PC-9 (cell line): ENCODE results near the gene C10orf67. TPM values are rescaled to one million over a fixed set of nuclear protein-coding genes. Genes with fewer than 3 reads are reported as not detected.

ENCODE experiments used
- BruUV-seq: library from RNA; stranded (reverse); fragments of 400-500 nt; replicated peaks from 2 replicates; lab custom pipeline; 2021; lab: Mats Ljungman, UMichigan
- CTCF ChIA-PET: fragments of 300-600 bp; sonication (Branson Sonifier 250); formaldehyde crosslinking; loops from one replicate; lab custom pipeline; 2022; ENCODE audit warnings: antibody characterized with exemption; lab: Charles Lee
- POLR2A ChIA-PET: fragments of 300-600 bp; sonication (Branson Sonifier 250); formaldehyde crosslinking; loops from one replicate; lab custom pipeline; 2022; ENCODE audit warnings: antibody characterized with exemption; ENCODE audit not compliant: unreplicated experiment; lab: Charles Lee
- DNase-seq, 2 experiments: peaks; one replicate each; pipeline versions ENCODE4 v3.0.0 to v3.0.0-alpha.2; 2015 to 2022; ENCODE audit warnings: mixed read lengths in 1 of 2
- H2AFZ ChIP-seq: fragments of 200-600 bp; sonication (generic); 2 replicates; pipeline ENCODE4 v1.8.1; 2017; ENCODE audit warnings: antibody characterized with exemption
- H3F3A ChIP-seq: fragments of 200-600 bp; sonication (generic); 2 replicates; pipeline ENCODE4 v1.8.1; 2017; ENCODE audit warnings: antibody characterized with exemption, mild to moderate bottlenecking, low read depth; ENCODE audit not compliant: insufficient read depth
- H3K27ac ChIP-seq: fragments of 200-600 bp; sonication (generic); 2 replicates; pipeline ENCODE4 v1.6.1; 2016; ENCODE audit warnings: mixed run types
- H3K27me3 ChIP-seq: fragments of 200-600 bp; sonication (generic); 2 replicates; pipeline ENCODE4 v1.6.1; 2016; ENCODE audit warnings: low read depth, mixed run types; ENCODE audit not compliant: insufficient read depth
- H3K36me3 ChIP-seq: fragments of 200-600 bp; sonication (generic); 2 replicates; pipeline ENCODE4 v1.6.1; 2016; ENCODE audit warnings: low read depth, mixed run types
- H3K4me1 ChIP-seq: fragments of 200-600 bp; sonication (generic); replicated peaks from 2 replicates; pipeline ENCODE4 v1.6.1; 2016; ENCODE audit warnings: mixed run types; ENCODE audit not compliant: insufficient read depth
- H3K4me2 ChIP-seq: fragments of 200-600 bp; sonication (generic); 2 replicates; pipeline ENCODE4 v1.6.1; 2017; ENCODE audit warnings: mixed run types
- H3K4me3 ChIP-seq: fragments of 200-600 bp; sonication (generic); 2 replicates; pipeline ENCODE4 v1.6.1; 2016; ENCODE audit warnings: mixed run types
- H3K79me2 ChIP-seq: fragments of 200-600 bp; sonication (generic); 2 replicates; pipeline ENCODE4 v1.6.1; 2017; ENCODE audit warnings: low read depth, mixed run types
- H3K9me2 ChIP-seq: fragments of 200-600 bp; sonication (generic); 2 replicates; pipeline ENCODE4 v1.8.1; 2017; ENCODE audit warnings: mild to moderate bottlenecking; ENCODE audit not compliant: insufficient read depth
- H3K9me3 ChIP-seq: fragments of 200-600 bp; sonication (generic); 2 replicates; pipeline ENCODE4 v1.8.1; 2016; ENCODE audit warnings: low read depth; ENCODE audit not compliant: insufficient read depth
- H4K20me1 ChIP-seq: fragments of 200-600 bp; sonication (generic); 2 replicates; pipeline ENCODE4 v1.8.1; 2017; ENCODE audit not compliant: insufficient read depth
- EZH2 ChIP-seq: fragments of 200-600 bp; sonication (generic); IDR thresholded peaks from 2 replicates; pipeline ENCODE4 v1.8.0; 2017; ENCODE audit warnings: antibody characterized with exemption, low read depth
- intact Hi-C: fragments of 100-400 bp; cut with micrococcal nuclease; formaldehyde crosslinking; loops from one replicate; pipeline ENCODE4 v1.10.0; 2022; ENCODE audit not compliant: unreplicated experiment
- total RNA-seq: library from RNA; stranded (reverse); gene quantifications from 2 replicates; pipeline ENCODE4 v1.2.3, GENCODE V29; 2021
- TF ChIP-seq, protein P1 (sequence below): fragments of 200-600 bp; sonication (generic); conservative IDR thresholded peaks from 2 replicates; pipeline ENCODE4 v1.6.1; 2017; ENCODE audit warnings: mixed run types, antibody characterized with exemption, mild to moderate bottlenecking, moderate library complexity

The C10orf67 gene
- total RNA-seq, 1 experiment from 2014 or later = 1.2 TPM

DNA sequence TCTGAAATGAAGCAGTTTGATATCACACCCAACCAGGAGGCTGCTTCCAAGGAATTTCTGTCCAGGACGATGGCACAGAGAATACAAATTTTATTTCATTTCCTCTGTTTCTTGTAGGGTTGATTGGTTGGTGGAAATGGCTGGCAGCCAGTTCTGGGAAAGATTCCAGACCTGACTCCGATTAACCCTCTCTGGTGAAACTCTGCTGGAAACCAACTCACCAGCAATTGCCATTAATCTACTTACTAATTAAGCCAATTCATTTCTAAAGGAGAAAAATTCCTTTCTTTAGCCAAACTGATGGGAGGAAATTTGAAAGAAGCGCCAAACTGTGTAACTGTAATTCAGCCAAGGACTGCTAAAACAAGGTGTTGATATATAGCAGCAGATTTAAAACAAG lies 141.8 kb downstream of the C10orf67 start:
- H3K79me2 ChIP-seq = no peaks in the 10 kb centered on the region
- intact Hi-C loops = no loop called here
- no peaks in the 10 kb centered on the region for H3F3A ChIP-seq
- peaks cover 25% of the 10 kb centered on the region; the same call in 1 of the 2 replicates for H3K27me3 ChIP-seq
- no peaks in the 10 kb centered on the region for H3K4me1 ChIP-seq
- H3K27ac ChIP-seq = no peak overlapping the region
- ChIA-PET CTCF (no interaction called here), POLR2A (no interaction called here)
- H3K9me2 ChIP-seq = no peaks in the 10 kb centered on the region
- TF ChIP-seq EZH2 = no peak
- TF ChIP-seq, protein P1, sequence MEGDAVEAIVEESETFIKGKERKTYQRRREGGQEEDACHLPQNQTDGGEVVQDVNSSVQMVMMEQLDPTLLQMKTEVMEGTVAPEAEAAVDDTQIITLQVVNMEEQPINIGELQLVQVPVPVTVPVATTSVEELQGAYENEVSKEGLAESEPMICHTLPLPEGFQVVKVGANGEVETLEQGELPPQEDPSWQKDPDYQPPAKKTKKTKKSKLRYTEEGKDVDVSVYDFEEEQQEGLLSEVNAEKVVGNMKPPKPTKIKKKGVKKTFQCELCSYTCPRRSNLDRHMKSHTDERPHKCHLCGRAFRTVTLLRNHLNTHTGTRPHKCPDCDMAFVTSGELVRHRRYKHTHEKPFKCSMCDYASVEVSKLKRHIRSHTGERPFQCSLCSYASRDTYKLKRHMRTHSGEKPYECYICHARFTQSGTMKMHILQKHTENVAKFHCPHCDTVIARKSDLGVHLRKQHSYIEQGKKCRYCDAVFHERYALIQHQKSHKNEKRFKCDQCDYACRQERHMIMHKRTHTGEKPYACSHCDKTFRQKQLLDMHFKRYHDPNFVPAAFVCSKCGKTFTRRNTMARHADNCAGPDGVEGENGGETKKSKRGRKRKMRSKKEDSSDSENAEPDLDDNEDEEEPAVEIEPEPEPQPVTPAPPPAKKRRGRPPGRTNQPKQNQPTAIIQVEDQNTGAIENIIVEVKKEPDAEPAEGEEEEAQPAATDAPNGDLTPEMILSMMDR = no peak
- no peak overlapping the region for H2AFZ ChIP-seq
- H3K36me3 ChIP-seq = no peaks in the 10 kb centered on the region
- H4K20me1 ChIP-seq = no peaks in the 10 kb centered on the region
- DNase-seq = no peak
- no peak overlapping the region for H3K4me2 ChIP-seq
- H3K9me3 ChIP-seq = no peaks in the 10 kb centered on the region
- no peak overlapping the region for H3K4me3 ChIP-seq
- BruUV-seq = no TSS peak

DNA sequence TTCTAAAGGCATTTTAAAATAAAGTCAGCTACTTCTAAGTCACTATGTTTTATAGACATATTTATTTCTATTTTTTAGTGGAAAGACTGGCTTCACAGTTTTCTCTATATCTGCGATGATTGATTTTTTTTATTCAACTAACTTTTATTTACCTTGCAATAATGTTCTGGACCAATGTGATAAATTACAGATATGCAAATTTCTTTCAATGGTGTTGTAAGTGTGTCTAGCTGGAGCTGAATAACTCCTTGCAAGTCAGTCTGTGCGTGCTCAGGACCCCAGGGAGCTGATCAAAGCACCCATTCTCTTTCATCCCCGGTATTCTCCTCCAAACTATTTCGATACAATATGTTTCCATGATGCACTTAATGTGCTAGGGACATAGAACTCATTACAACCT lies 142.8 kb downstream of the C10orf67 start:
- no TSS peak for BruUV-seq
- CTCF ChIA-PET = no interaction called here

DNA sequence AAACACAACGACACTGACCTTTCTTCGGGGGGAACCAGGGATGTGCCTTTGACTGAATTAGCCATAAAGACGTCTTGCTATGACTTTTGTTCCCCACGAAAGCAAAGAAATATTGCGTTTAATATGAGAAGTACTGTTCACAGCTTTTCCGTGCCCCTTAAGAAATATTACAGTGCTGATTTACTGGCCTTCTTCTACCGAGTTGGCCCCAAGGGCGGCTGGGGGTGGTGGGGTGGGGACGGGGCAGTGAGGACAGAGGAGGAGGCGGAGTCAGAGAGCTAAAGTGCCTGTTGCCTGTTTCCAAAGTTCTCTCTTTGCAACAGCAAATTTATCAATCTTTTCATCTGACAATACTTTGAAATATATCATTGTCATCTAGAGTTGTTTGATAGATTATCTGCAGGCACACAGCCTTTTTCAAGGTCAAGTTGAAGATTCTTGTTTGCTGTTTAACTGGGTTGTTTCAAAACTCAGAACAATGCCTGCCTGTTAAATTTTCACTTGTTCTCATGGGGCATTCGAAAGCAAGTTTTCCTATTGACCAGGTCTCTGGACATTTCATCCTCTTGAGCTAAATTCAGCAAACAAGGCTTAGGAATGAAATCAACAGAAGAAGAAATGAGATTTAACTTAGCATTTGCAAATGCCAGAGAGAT lies 143.5 kb downstream of the C10orf67 start:
- CTCF ChIA-PET = no interaction called here
- POLR2A ChIA-PET = no interaction called here
- Histone ChIP-seq H3K9me3 (no peaks in the 10 kb centered on the region), H3K9me2 (no peaks in the 10 kb centered on the region), H3K27me3 (peaks cover 25% of the 10 kb centered on the region; the same call in 1 of the 2 replicates), H3K36me3 (no peaks in the 10 kb centered on the region), H3F3A (no peaks in the 10 kb centered on the region), H3K4me2 (no peak overlapping the region), H3K79me2 (no peaks in the 10 kb centered on the region), H3K4me1 (no peaks in the 10 kb centered on the region), H2AFZ (no peak overlapping the region), H4K20me1 (no peaks in the 10 kb centered on the region), H3K4me3 (no peak overlapping the region), H3K27ac (no peak overlapping the region)
- TF ChIP-seq EZH2 = no peak
- TF ChIP-seq, protein P1 = no peak
- DNase-seq = no peak
- BruUV-seq = no TSS peak
- intact Hi-C loops = no loop called here

More for the DNA sequence above, 142.8 kb downstream of the C10orf67 start:
- Histone ChIP-seq H3K9me3 (no peaks in the 10 kb centered on the region), H3F3A (no peaks in the 10 kb centered on the region), H3K4me3 (no peak overlapping the region), H3K4me2 (no peak overlapping the region), H3K79me2 (no peaks in the 10 kb centered on the region), H3K27me3 (peaks cover 25% of the 10 kb centered on the region; the same call in 1 of the 2 replicates), H3K27ac (no peak overlapping the region), H3K4me1 (no peaks in the 10 kb centered on the region), H3K36me3 (no peaks in the 10 kb centered on the region), H3K9me2 (no peaks in the 10 kb centered on the region), H4K20me1 (no peaks in the 10 kb centered on the region), H2AFZ (no peak overlapping the region)
- POLR2A ChIA-PET = no interaction called here
- TF ChIP-seq, protein P1 = no peak
- no peak for TF ChIP-seq EZH2
- intact Hi-C loops = no loop called here
- DNase-seq = no peak
